Measurements from ENCODE around the gene LDAF1.

The LDAF1 gene

GRCh38 chr16:21226749-21227148 lies 68.3 kb downstream of the LDAF1 start:
- no peak for TF ChIP-seq POLR2A (IDR thresholded peaks at IDR 0.05; ENCODE audit: low read depth, low read length)
- TF ChIP-seq POU2F2 (IDR thresholded peaks at IDR 0.05; ENCODE audit: low read depth, low read length) = no peak
- no peak for TF ChIP-seq POLR2AphosphoS5 (IDR thresholded peaks at IDR 0.05; ENCODE audit: low read depth, low read length)
- no peak for TF ChIP-seq SPI1 (IDR thresholded peaks at IDR 0.05; ENCODE audit: low read depth, low read length)
- TF ChIP-seq PAX5 (IDR thresholded peaks at IDR 0.05; ENCODE audit: insufficient read depth, low read length, severe bottlenecking) = no peak
- no peak for TF ChIP-seq TAF1 (IDR thresholded peaks at IDR 0.05; ENCODE audit: low read depth, low read length)
- FAIRE-seq = no peak
- DNase-seq (ENCODE audit: insufficient read length, low spot score) = no peak

GRCh38 chr16:21227866-21228265 lies 69.4 kb downstream of the LDAF1 start:
- DNase-seq (ENCODE audit: insufficient read length, low spot score) = no peak

GRCh38 chr16:21228361-21228872 lies 69.9 kb downstream of the LDAF1 start:
- TF ChIP-seq POLR2A (IDR thresholded peaks at IDR 0.05; ENCODE audit: low read depth, low read length) (no peak), POLR2AphosphoS5 (IDR thresholded peaks at IDR 0.05; ENCODE audit: low read depth, low read length) (no peak), PAX5 (IDR thresholded peaks at IDR 0.05; ENCODE audit: insufficient read depth, low read length, severe bottlenecking) (no peak), TAF1 (IDR thresholded peaks at IDR 0.05; ENCODE audit: low read depth, low read length) (no peak), POU2F2 (IDR thresholded peaks at IDR 0.05; ENCODE audit: low read depth, low read length) (no peak), SPI1 (IDR thresholded peaks at IDR 0.05; ENCODE audit: low read depth, low read length) (no peak)
- DNase-seq (ENCODE audit: insufficient read length, low spot score) (no peak), FAIRE-seq (no peak)

More at GRCh38 chr16:21227866-21228265, 69.4 kb downstream of the LDAF1 start:
- no peak for TF ChIP-seq PAX5 (IDR thresholded peaks at IDR 0.05; ENCODE audit: insufficient read depth, low read length, severe bottlenecking)
- TF ChIP-seq TAF1 (IDR thresholded peaks at IDR 0.05; ENCODE audit: low read depth, low read length) = no peak
- TF ChIP-seq POU2F2 (IDR thresholded peaks at IDR 0.05; ENCODE audit: low read depth, low read length) = no peak
- no peak for TF ChIP-seq POLR2A (IDR thresholded peaks at IDR 0.05; ENCODE audit: low read depth, low read length)
- no peak for TF ChIP-seq SPI1 (IDR thresholded peaks at IDR 0.05; ENCODE audit: low read depth, low read length)
- no peak for TF ChIP-seq POLR2AphosphoS5 (IDR thresholded peaks at IDR 0.05; ENCODE audit: low read depth, low read length)
- FAIRE-seq = no peak

All from GM12891 (cell line).